CD4-positive, alpha-beta T cell (primary cell): ENCODE data around the gene DLG1. TPM values are rescaled to one million over a fixed set of nuclear protein-coding genes. Genes with fewer than 3 reads are reported as not detected.
"Not testable (repeated sequence)": the region's sequence is repeated elsewhere in the genome, so short reads cannot be mapped to it uniquely, and the experiment has no call there.

ENCODE experiments used
- ATAC-seq: fragments of 200-7000 bp; cut with Tn5 transposase; one replicate; pipeline ENCODE4 v1.10.0; 2022; ENCODE audit warnings: mild to moderate bottlenecking; ENCODE audit not compliant: poor library complexity
- CTCF ChIA-PET: fragments of 350-600 bp; sonication (Branson Sonifier 250); formaldehyde crosslinking; loops from one replicate; lab custom pipeline; 2021; ENCODE audit warnings: antibody characterized with exemption, inconsistent platforms; lab: Charles Lee
- POLR2A ChIA-PET: fragments of 350-600 bp; sonication (Branson Sonifier 250); formaldehyde crosslinking; loops from one replicate; lab custom pipeline; 2021; ENCODE audit warnings: antibody characterized with exemption, inconsistent platforms; lab: Charles Lee
- DNase-seq, 14 experiments: peaks; one replicate each; pipeline ENCODE4 v3.0.0-alpha.2; 2013 to 2020; ENCODE audit warnings: mixed read lengths in 2 of 14
- H3K27ac ChIP-seq, 2 donors: one replicate each; pipeline versions ENCODE4 v1.5.1 to v1.7.0; 2013; ENCODE audit warnings: low read length in 2 of 2, low read depth in 1 of 2, mild to moderate bottlenecking in 1 of 2
- H3K27me3 ChIP-seq, 2 experiments: 1 replicate in 1 of 2; 2 replicates in 1 of 2; pipeline versions ENCODE4 v1.6.1 to v1.7.0; 2013; ENCODE audit warnings: low read length in 2 of 2, control low read depth in 1 of 2, mild to moderate bottlenecking in 1 of 2, moderate library complexity in 1 of 2; ENCODE audit not compliant: insufficient read depth in 2 of 2, control insufficient read depth in 1 of 2
- H3K36me3 ChIP-seq: one replicate; pipeline ENCODE4 v1.6.1; 2013; ENCODE audit warnings: low read length, control low read depth; ENCODE audit not compliant: insufficient read depth
- H3K4me1 ChIP-seq: one replicate; pipeline ENCODE4 v1.6.1; 2013; ENCODE audit warnings: low read length, control low read depth; ENCODE audit not compliant: insufficient read depth
- H3K4me3 ChIP-seq: one replicate; pipeline ENCODE4 v1.5.1; 2013; ENCODE audit warnings: mild to moderate bottlenecking, low read length, moderate library complexity
- H3K9me3 ChIP-seq, 2 experiments: 1 replicate in 1 of 2; 2 replicates in 1 of 2; pipeline versions ENCODE4 v1.6.1 to v1.7.0; 2013; ENCODE audit warnings: low read length in 2 of 2, mild to moderate bottlenecking in 2 of 2, control low read depth in 1 of 2, moderate library complexity in 1 of 2; ENCODE audit not compliant: control insufficient read depth in 1 of 2, insufficient read depth in 1 of 2
- H3K27ac Mint-ChIP-seq: one replicate; pipeline ENCODE4 v1.8.0; 2020; ENCODE audit warnings: mixed read lengths
- H3K27me3 Mint-ChIP-seq: one replicate; pipeline ENCODE4 v1.8.0; 2021; ENCODE audit warnings: mixed read lengths
- H3K36me3 Mint-ChIP-seq: one replicate; pipeline ENCODE4 v1.8.0; 2021; ENCODE audit warnings: low read depth, mixed read lengths
- H3K4me1 Mint-ChIP-seq: one replicate; pipeline ENCODE4 v1.8.0; 2021; ENCODE audit warnings: low read depth, mixed read lengths
- H3K4me3 Mint-ChIP-seq: one replicate; pipeline ENCODE4 v1.8.0; 2020; ENCODE audit warnings: mild to moderate bottlenecking, mixed read lengths
- H3K9me3 Mint-ChIP-seq: one replicate; pipeline ENCODE4 v1.8.0; 2020; ENCODE audit warnings: mixed read lengths
- intact Hi-C, 2 experiments: fragments of 100-400 bp; cut with DNase I in 1 of 2; cut with micrococcal nuclease in 1 of 2; formaldehyde crosslinking; loops; one replicate each; pipeline versions ENCODE4 v1.15.1 to v1.9.0; 2023 to 2025; cut with DNase I, micrococcal nuclease
- total RNA-seq, 174 experiments: library from RNA in 2 of 174; stranded (reverse) in 2 of 174; gene quantifications; one replicate each; pipeline ENCODE4 v1.2.3 and lab custom pipeline; 2021 to 2026
- TF ChIP-seq, protein P1 (sequence below): fragments of 200-600 bp; IDR thresholded peaks from one replicate; pipeline ENCODE4 v1.8.0; 2022; ENCODE audit warnings: antibody characterized with exemption, mild to moderate bottlenecking

DLG1 gene
- total RNA-seq, 2 experiments from 2014 or later: 86.8 to 91.8 TPM

DNA sequence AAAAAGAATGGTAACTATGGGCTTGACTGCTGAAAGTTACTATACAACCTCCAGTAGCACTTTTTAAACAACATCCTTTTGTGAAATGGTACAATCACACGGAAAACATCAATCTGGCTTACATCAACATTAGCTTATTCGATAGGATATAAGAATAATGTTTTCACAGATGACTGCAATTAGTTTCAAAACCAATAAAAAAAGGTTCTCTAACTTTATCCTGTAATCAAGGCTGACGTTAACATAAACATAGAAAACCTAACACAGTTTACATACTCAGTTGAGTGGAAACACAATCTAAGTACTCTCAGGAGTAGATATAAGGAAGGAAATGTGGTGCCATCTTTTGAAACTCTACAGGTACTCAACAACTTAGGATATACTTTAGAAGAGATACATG lies 102.2 kb downstream of the DLG1 start:
- H3K4me1 ChIP-seq: no peaks in the 10 kb centered on the region
- peaks cover 2% of the 10 kb centered on the region for H3K36me3 ChIP-seq
- no peak for ATAC-seq
- ChIA-PET CTCF (no interaction called here), POLR2A (interaction anchor here (1.1 kb wide), 1 partner anchor 14 kb away, joined by 4 read pairs; no protein-coding TSS in a partner anchor)
- TF ChIP-seq, protein P1, sequence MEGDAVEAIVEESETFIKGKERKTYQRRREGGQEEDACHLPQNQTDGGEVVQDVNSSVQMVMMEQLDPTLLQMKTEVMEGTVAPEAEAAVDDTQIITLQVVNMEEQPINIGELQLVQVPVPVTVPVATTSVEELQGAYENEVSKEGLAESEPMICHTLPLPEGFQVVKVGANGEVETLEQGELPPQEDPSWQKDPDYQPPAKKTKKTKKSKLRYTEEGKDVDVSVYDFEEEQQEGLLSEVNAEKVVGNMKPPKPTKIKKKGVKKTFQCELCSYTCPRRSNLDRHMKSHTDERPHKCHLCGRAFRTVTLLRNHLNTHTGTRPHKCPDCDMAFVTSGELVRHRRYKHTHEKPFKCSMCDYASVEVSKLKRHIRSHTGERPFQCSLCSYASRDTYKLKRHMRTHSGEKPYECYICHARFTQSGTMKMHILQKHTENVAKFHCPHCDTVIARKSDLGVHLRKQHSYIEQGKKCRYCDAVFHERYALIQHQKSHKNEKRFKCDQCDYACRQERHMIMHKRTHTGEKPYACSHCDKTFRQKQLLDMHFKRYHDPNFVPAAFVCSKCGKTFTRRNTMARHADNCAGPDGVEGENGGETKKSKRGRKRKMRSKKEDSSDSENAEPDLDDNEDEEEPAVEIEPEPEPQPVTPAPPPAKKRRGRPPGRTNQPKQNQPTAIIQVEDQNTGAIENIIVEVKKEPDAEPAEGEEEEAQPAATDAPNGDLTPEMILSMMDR: no peak
- intact Hi-C loops: no loop called here
- H3K9me3 ChIP-seq: no peaks in the 10 kb centered on the region
- Mint-ChIP-seq H3K27ac (no peak overlapping the region), H3K4me1 (peaks cover 39% of the 10 kb centered on the region), H3K4me3 (no peak overlapping the region), H3K9me3 (no peaks in the 10 kb centered on the region), H3K36me3 (peaks cover 15% of the 10 kb centered on the region), H3K27me3 (no peaks in the 10 kb centered on the region)
- no peak for DNase-seq
- no peak overlapping the region for H3K4me3 ChIP-seq
- no peak overlapping the region for H3K27ac ChIP-seq
- no peaks in the 10 kb centered on the region for H3K27me3 ChIP-seq

DNA sequence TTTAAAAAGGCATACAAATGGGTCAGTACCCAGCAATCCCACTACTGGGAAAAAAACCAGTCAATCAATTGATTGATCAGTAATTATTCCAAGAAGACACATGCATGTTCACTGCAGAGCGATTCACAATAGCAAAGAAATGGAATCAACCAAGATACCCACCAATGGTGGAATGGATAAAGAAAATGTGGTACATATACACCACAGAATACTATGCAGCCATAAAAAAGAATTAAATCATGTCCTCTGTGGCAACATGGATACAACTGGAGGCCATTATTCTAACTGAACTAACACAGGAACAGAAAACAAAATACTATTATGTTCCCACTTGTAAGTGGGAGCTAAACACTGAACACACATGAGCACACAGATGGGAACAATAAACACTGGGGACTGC lies 103.1 kb downstream of the DLG1 start:
- Mint-ChIP-seq H3K4me1 (peaks cover 32% of the 10 kb centered on the region), H3K27ac (no peak overlapping the region), H3K9me3 (no peaks in the 10 kb centered on the region), H3K36me3 (peaks cover 15% of the 10 kb centered on the region), H3K4me3 (no peak overlapping the region), H3K27me3 (no peaks in the 10 kb centered on the region)
- TF ChIP-seq, protein P1: no peak
- Histone ChIP-seq H3K4me1 (no peaks in the 10 kb centered on the region), H3K36me3 (peaks cover 3% of the 10 kb centered on the region), H3K27me3 (no peaks in the 10 kb centered on the region), H3K4me3 (no peak overlapping the region), H3K27ac (no peak overlapping the region), H3K9me3 (no peaks in the 10 kb centered on the region)
- intact Hi-C loops: no loop called here
- DNase-seq: no peak
- ChIA-PET CTCF (no interaction called here), POLR2A (no interaction called here)
- no peak for ATAC-seq

DNA sequence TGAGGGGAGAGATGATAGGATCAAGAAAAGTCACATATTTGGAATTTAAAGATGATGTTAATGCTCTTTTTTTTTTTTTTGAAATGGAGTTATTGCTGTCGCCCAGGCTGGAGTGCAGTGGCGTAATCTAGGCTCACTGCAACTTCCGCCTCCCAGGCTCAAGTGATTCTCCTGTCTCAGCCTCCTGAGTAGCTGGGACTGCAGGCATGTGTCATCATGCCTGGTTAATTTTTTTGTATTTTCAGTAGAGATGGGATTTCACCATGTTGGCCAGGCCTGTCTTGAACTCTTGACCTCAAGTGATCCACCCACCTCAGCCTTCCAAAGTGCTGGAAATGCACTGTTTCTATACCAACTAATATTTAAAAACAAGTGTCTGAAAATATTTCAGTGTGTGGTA lies 104.7 kb downstream of the DLG1 start:
- H3K9me3 Mint-ChIP-seq, POLR2A ChIA-PET: not testable (repeated sequence)

GRCh38 chr3:197191897-197192296 lies 106.5 kb downstream of the DLG1 start:
- Histone ChIP-seq H3K27ac (no peak overlapping the region), H3K4me3 (no peak overlapping the region), H3K36me3 (peaks cover 3% of the 10 kb centered on the region), H3K27me3 (no peaks in the 10 kb centered on the region), H3K4me1 (no peaks in the 10 kb centered on the region), H3K9me3 (no peaks in the 10 kb centered on the region)
- no peak for DNase-seq
- POLR2A ChIA-PET: no interaction called here
- H3K36me3 Mint-ChIP-seq: peaks cover 19% of the 10 kb centered on the region
- no peak overlapping the region for H3K4me3 Mint-ChIP-seq
- no peak for ATAC-seq
- no peaks in the 10 kb centered on the region for H3K27me3 Mint-ChIP-seq
- H3K4me1 Mint-ChIP-seq: peaks cover 27% of the 10 kb centered on the region
- intact Hi-C loops: no loop called here
- TF ChIP-seq, protein P1: no peak
- CTCF ChIA-PET: no interaction called here
- H3K9me3 Mint-ChIP-seq: no peaks in the 10 kb centered on the region
- H3K27ac Mint-ChIP-seq: no peak overlapping the region

More for the DNA sequence above, 104.7 kb downstream of the DLG1 start:
- ATAC-seq, H3K27me3 ChIP-seq, H3K9me3 ChIP-seq, H3K27ac ChIP-seq, H3K4me1 ChIP-seq, H3K36me3 ChIP-seq, intact Hi-C loops, H3K4me3 Mint-ChIP-seq, H3K4me3 ChIP-seq, H3K27me3 Mint-ChIP-seq, H3K27ac Mint-ChIP-seq, DNase-seq, CTCF ChIA-PET: not testable (repeated sequence)
- Mint-ChIP-seq H3K36me3 (peaks cover 19% of the 10 kb centered on the region), H3K4me1 (peaks cover 35% of the 10 kb centered on the region)
